ENCODE measurements around the gene FGGY.

- TF ChIP-seq CTCF (IDR thresholded peaks at IDR 0.05) (no peak), EZH2 (IDR thresholded peaks at IDR 0.05; ENCODE audit: borderline replicate concordance, insufficient read depth, low read depth, low read length, poor library complexity, severe bottlenecking) (no peak)
These were observed 145.6 kb downstream of the FGGY start for GRCh38 chr1:59442492-59442891.
